NCI-H2107 (cell line): Measurements from ENCODE around the gene NUTM2F.
"Not testable (repeated sequence)": the region's sequence is repeated elsewhere in the genome, so short reads cannot be mapped to it uniquely, and the experiment has no call there.

Experiments
- DNase-seq: peaks from one replicate; lab custom pipeline; 2025; lab: John Stamatoyannopoulos, UW

The NUTM2F gene

GRCh38 chr9:94328544-94328943 is at the start of gene NUTM2F:
Gene NUTM2F (minus strand): TSS chr9:94328644. CDS start chr9:94328623, 21 bp downstream.
- DNase-seq: not testable (repeated sequence)

- DNase-seq: not testable (repeated sequence)
Observed at GRCh38 chr9:94375197-94375596, 46.8 kb upstream of the NUTM2F start.

GRCh38 chr9:94374176-94375056 is 46.0 kb upstream of the NUTM2F start:
- peak; percentile 71 for DNase-seq

- DNase-seq: not testable (repeated sequence)
Observed at GRCh38 chr9:94373779-94374175, 45.3 kb upstream of the NUTM2F start.

GRCh38 chr9:94370266-94370665 is 41.8 kb upstream of the NUTM2F start:
- not testable (repeated sequence) for DNase-seq

- not testable (repeated sequence) for DNase-seq
Observed at GRCh38 chr9:94364093-94364614, 35.7 kb upstream of the NUTM2F start.

- not testable (repeated sequence) for DNase-seq
Observed at GRCh38 chr9:94357158-94357557, 28.7 kb upstream of the NUTM2F start.

GRCh38 chr9:94351901-94352723 is 23.7 kb upstream of the NUTM2F start:
- DNase-seq: not testable (repeated sequence)

- DNase-seq: not testable (repeated sequence)
Observed at GRCh38 chr9:94348754-94349153, 20.3 kb upstream of the NUTM2F start.

- DNase-seq: not testable (repeated sequence)
Observed at GRCh38 chr9:94347451-94347850, 19.0 kb upstream of the NUTM2F start.

- not testable (repeated sequence) for DNase-seq
Observed at GRCh38 chr9:94341703-94342102, 13.3 kb upstream of the NUTM2F start.

- not testable (repeated sequence) for DNase-seq
Observed at GRCh38 chr9:94340750-94341149, 12.3 kb upstream of the NUTM2F start.

- DNase-seq: not testable (repeated sequence)
Observed at GRCh38 chr9:94339657-94340056, 11.2 kb upstream of the NUTM2F start.

- DNase-seq: not testable (repeated sequence)
Observed at GRCh38 chr9:94338723-94339122, 10.3 kb upstream of the NUTM2F start.

GRCh38 chr9:94336445-94336844 is 8.0 kb upstream of the NUTM2F start:
- DNase-seq: not testable (repeated sequence)

GRCh38 chr9:94325583-94325982 is 2.9 kb downstream of the NUTM2F start:
- DNase-seq: not testable (repeated sequence)

- DNase-seq: not testable (repeated sequence)
Observed at GRCh38 chr9:94323153-94323798, 5.2 kb downstream of the NUTM2F start.

- DNase-seq: not testable (repeated sequence)
Observed at GRCh38 chr9:94322342-94322940, 6.0 kb downstream of the NUTM2F start.

GRCh38 chr9:94317949-94318657 is 10.3 kb downstream of the NUTM2F start:
- not testable (repeated sequence) for DNase-seq

GRCh38 chr9:94316236-94316635 is 12.2 kb downstream of the NUTM2F start:
- DNase-seq: not testable (repeated sequence)
